NCI-H1105 treated with DMSO at 0.1 percent for 48 hours (cell line): ENCODE results near the gene ATXN1.
"Not testable (repeated sequence)": the region's sequence is repeated elsewhere in the genome, so short reads cannot be mapped to it uniquely, and the experiment has no call there.

ENCODE experiments used
- DNase-seq: peaks from one replicate; lab custom pipeline; 2025; lab: John Stamatoyannopoulos, UW

ATXN1 gene

DNA sequence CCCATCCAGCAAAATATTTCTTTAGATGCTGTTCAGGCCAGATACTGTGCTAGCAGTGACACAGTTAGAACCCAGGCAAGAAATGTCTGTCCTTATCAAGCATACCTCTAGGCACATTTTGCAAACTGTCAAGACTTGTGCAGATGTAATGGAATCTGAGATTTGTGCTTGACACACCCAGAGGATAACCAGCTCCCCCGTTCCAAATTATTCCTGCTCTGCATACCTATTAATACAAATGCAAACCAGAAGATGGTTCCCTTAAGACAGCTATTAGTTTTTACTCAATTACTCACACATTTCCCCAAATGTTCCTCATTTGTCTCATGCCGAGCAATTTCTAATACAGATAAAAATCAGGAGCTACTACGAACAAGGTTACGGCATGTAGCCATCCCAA is 40.4 kb downstream of the ATXN1 start:
- DNase-seq = no peak

GRCh38 chr6:16719488-16719887 is 41.8 kb downstream of the ATXN1 start:
- no peak for DNase-seq

DNA sequence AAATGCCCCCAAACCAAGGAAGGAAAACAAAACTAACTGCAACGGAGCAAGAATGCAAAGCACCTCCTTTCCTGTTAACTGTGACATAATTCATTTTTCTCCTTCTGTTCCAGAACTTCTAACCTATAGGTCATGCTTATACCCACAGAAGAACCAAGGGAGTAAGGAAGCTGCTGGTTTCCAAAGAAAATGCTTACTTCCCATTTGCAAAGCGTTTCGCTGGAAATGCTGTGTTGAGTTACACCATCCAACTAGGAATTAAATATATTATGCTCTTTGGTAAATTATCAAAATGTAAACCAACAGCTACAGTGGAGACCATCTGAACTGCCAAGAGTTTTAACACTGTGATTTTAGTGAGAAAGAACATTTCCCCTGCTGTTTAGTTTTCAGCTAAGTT is 42.9 kb downstream of the ATXN1 start:
- DNase-seq = no peak

GRCh38 chr6:16717275-16717942 is 43.9 kb downstream of the ATXN1 start:
- DNase-seq = no peak

DNA sequence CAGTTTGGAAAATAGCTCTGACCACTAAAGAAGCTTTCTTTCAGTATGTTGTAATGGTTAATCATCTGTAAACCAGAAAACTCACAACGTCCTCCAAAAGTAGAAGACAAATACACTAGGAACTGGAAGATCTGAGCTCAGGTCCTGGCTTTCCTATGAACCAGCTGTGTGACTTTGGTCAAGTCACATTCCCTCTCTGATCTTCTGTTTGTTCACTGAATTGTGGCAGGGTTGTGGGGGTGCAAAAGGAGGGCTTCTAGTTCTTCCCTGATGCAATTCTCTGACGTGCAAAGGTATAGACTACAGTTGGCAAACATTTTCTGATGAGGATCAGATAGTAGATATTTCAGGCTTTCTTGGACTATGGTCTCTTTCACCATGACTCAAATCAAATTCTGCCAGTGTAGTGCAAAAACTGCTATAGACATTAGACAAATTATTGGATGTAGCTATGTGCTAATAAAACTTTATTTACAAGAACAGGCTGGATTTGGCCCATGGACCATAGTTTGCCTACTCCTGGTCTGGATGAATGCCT is 44.9 kb downstream of the ATXN1 start:
- DNase-seq = no peak

DNA sequence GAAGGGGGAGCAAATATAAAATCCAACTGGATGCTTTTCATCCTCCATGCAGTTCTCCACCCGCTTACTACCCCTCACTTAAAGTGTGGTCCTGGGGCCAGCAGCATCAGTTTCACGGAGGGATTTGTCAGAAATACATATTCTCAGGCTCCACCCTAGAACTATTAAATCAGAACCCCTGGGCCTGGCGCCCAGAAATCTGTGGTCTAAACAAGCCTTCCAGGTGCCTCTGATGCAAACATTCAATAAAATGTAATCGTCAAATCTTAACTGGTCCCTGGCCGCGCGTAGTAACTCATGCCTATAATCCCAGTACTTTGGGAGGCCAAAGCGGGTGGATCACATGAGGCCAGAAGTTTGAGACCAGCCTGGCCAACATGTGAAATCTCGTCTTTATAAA is 47.7 kb downstream of the ATXN1 start:
- DNase-seq = no peak

DNA sequence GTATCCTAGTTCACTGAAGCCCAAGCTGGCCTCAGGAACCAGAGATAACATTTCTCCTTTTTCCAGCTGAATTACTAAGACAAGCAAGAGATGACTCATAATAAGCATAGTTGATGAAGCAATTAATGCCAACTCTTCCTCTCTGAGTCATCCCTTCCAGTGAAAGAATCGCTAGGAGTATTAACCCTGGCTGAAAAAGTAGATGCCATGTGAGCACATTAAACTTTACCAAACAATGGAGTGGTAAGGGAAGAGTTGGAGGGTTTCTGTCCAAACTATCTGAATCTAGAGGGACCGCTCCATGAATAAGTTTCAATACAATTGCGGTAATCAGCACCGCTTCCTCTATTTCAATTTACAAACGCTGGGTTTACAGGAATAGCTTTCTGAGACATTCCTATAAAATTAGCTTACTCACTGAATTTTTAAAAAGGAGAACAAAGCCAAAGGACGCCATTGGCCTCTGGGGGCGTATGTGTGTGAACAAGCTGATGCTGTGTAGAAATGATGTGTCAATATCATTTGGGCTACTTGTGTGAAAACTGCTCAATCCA is 48.3 kb downstream of the ATXN1 start:
- no peak for DNase-seq

DNA sequence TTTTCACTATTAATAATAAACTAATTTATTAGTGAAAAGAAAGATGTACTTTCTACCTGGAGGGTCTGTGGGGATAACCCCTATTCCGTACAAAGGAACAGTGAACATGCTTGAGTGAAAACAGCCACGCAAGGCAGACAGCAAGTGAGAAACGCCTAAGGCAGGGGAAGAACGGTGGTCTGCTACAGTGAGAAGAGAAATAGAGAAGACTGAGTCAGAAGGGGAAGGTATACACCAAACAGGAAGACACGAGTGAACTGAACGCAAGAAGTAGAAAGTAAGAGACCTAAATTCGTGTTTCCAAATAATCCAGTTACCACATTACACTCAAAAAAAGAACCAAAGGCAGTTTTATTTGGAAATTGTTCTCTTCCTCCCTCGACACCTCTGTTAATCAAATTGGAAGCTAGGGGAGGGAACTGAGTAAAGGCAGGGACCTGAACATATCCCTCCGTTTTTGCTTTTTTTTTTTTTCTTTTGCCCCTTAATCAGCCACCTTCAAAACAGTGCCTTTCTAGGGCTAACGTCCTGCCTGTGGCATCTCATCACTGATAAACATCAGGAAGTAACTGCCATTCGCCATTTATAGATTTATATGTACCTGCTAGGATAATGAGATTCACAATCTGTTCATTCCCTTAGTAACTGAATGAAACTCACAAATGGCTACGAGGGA is 48.9 kb downstream of the ATXN1 start:
- no peak for DNase-seq

- no peak for DNase-seq
These were observed 49.6 kb downstream of the ATXN1 start for GRCh38 chr6:16711546-16712254.

DNA sequence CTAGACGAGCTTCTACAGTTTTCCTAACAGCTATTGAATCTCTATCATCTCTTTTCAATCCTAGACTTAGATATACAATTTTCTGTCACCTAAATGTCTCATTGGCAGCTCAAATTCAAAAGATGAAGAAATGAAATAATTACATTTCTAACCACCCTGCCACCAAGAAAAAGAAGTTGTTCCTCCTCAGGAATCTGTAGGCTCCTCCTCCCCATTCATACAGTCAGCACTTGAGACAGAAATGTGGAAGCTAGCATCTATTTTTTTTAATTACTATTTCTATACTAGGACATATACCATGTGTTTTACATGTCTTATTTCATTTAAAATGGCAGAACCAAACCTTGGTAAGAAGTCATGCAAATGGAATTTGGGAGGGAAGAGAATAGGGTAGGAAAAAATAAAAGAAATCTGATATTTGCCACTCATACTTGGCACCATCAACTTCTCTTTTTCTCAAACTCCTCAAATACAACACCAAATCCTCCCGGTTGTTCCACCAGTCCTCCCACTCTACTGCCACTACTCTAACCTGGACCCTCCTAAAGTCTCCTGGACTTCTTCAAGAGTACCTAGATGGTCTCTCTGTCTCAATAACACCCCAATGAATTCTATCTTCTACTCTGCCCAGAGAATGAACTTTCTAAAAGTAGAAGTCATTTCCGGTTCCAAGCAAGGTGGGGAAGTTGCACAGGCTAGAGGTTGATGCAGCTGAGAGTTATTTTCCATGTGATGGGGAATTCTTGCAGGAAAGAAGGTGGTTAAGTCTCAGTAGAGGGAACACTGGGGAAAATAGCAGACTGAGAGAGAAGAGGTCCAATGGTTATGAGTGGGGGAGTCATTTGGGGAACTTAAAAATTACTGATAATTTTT is 54.1 kb downstream of the ATXN1 start:
- no peak for DNase-seq

GRCh38 chr6:16706491-16706890 is 54.8 kb downstream of the ATXN1 start:
- not testable (repeated sequence) for DNase-seq

GRCh38 chr6:16706029-16706428 is 55.2 kb downstream of the ATXN1 start:
- no peak for DNase-seq

GRCh38 chr6:16705081-16705993 is 55.9 kb downstream of the ATXN1 start:
- DNase-seq = no peak

DNA sequence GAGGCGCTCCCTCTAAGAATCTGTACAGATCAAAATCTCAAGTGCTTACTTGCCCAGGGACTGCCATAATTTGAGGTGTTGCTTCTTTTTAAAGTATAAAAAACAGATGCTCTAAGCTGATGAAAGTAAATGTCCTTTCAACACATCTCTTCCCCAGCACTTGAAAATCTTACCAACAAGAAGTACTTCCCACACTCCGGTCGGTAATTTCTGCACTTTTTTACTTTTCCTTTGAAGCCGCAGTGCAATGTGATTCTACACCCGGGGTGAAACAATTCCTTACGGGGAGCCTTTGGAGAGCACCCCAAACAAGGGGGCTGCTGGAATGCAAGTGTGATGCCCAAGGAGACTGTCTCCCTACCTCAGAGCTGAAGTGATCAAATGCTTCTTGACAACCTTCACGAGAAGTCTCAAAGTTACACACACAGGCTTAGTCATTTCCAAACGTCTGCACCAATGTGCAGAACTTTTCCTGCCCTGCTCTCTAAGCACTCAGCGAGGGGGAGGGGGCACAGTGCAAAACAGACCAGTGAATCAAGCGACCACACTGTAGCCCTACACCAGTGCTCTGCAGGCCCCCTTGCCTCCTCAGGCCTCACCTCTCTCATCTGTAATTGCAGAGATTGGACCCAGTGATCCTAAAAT is 56.7 kb downstream of the ATXN1 start:
- no peak for DNase-seq

DNA sequence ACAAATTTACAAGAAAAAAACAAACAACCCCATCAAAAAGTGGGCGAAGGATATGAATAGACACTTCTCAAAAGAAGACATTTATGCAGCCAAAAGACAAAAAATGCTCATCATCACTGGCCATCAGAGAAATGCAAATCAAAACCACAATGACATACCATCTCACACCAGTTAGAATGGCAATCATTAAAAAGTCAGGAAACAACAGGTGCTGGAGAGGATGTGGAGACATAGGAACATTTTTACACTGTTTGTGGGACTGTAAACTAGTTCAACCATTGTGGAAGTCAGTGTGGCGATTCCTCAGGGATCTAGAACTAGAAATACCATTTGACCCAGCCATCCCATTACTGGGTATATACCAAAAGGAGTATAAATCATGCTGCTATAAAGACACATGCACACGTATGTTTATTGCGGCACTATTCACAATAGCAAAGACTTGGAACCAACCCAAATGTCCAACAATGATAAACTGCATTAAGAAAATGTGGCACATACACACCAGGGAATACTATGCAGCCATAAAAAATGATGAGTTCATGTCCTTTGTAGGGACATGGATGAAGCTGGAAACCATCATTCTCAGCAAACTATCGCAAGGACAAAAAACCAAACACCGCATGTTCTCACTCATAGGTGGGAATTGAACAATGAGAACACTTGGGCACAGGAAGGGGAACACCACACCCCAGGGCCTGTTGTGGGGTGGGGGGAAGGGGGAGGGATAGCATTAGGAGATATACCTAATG is 58.5 kb downstream of the ATXN1 start:
- not testable (repeated sequence) for DNase-seq

- DNase-seq = no peak
These were observed 60.4 kb downstream of the ATXN1 start for GRCh38 chr6:16700916-16701234.

GRCh38 chr6:16700202-16700915 is 60.9 kb downstream of the ATXN1 start:
- DNase-seq = no peak

DNA sequence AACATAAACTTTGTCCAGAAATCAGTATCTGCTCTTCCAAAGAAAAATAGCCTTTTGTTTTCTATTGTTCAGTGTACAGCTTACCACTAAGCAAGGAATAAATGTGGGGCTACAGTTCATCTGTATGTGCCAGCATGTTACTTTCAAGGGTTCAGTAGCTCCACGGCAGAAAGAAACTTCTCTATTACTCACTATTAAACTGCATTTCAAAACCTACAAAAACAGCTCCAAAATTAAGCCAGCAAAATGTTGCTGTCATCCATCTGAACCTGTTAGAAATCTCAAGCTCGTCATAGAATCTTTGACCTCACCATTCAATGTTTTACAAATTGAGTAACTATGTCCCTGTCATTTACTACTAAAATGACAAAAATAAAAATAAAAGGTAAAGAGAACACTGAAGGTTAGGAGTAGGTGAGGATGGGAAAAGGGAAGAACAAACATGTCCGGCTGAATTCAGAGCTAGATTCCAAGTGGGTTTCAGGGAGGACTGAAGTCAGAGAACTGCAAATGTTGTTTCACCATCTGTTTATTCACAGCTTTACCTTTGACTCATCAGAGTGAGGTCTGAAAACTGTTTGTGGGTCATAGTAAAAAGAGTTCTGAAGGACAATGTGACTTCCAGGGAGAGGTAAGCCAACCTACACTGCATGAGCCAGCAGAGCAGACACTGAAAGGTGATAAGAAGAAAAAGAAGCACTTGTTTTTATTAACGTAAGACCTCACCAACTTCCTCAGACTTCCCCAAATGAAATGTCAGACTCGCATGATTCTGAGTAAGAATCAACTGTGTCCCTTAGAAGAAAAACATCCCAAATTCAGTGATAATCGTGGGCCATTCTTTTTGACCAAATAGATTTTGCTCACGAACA is 62.0 kb downstream of the ATXN1 start:
- no peak for DNase-seq
